Measurements from ENCODE around the gene INSR. TPM values are rescaled to one million over a fixed set of nuclear protein-coding genes. Genes with fewer than 3 reads are reported as not detected.

INSR gene
- total RNA-seq, 1 experiment from 2014 or later: 35.9 TPM

GRCh38 chr19:7117248-7117647 is 177.0 kb downstream of the INSR start:
- no peak for DNase-seq (ENCODE audit: low spot score)
- TF ChIP-seq RORB (CRISPR knock-in tag; IDR thresholded peaks at IDR 0.05) (no peak), TCF7 (CRISPR knock-in tag; IDR thresholded peaks at IDR 0.05; ENCODE audit: low read depth) (no peak), ELF4 (CRISPR knock-in tag; IDR thresholded peaks at IDR 0.05; ENCODE audit: low read depth) (no peak), ZNF121 (CRISPR knock-in tag; IDR thresholded peaks at IDR 0.05) (no peak), FOXJ3 (CRISPR knock-in tag; IDR thresholded peaks at IDR 0.05; ENCODE audit: borderline replicate concordance) (no peak), IRF1 (CRISPR knock-in tag; IDR thresholded peaks at IDR 0.05) (no peak), TP53 (CRISPR knock-in tag; IDR thresholded peaks at IDR 0.05) (no peak), RELA (CRISPR knock-in tag; IDR thresholded peaks at IDR 0.05; ENCODE audit: borderline replicate concordance) (no peak), PRDM15 (CRISPR knock-in tag; IDR thresholded peaks at IDR 0.05) (no peak), IRF2 (CRISPR knock-in tag; IDR thresholded peaks at IDR 0.05; ENCODE audit: borderline replicate concordance, low read depth) (no peak), ZSCAN18 (CRISPR knock-in tag; IDR thresholded peaks at IDR 0.05) (no peak), NR2C2 (CRISPR knock-in tag; IDR thresholded peaks at IDR 0.05) (no peak), CBFB (CRISPR knock-in tag; IDR thresholded peaks at IDR 0.05; ENCODE audit: low read depth) (no peak), NFATC4 (CRISPR knock-in tag; IDR thresholded peaks at IDR 0.05) (no peak), JUN (CRISPR knock-in tag; IDR thresholded peaks at IDR 0.05) (no peak), NFYB (CRISPR knock-in tag; conservative IDR thresholded peaks at IDR 0.05; ENCODE audit: low read depth) (no peak), OVOL2 (CRISPR knock-in tag; IDR thresholded peaks at IDR 0.05; ENCODE audit: borderline replicate concordance) (no peak)
- TF ChIP-seq, protein P1, sequence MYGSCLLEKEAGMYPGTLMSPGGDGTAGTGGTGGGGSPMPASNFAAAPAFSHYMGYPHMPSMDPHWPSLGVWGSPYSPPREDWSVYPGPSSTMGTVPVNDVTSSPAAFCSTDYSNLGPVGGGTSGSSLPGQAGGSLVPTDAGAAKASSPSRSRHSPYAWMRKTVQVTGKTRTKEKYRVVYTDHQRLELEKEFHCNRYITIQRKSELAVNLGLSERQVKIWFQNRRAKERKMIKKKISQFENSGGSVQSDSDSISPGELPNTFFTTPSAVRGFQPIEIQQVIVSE (CRISPR knock-in tag; IDR thresholded peaks at IDR 0.05; ENCODE audit: borderline replicate concordance): no peak
- TF ChIP-seq, protein P2, sequence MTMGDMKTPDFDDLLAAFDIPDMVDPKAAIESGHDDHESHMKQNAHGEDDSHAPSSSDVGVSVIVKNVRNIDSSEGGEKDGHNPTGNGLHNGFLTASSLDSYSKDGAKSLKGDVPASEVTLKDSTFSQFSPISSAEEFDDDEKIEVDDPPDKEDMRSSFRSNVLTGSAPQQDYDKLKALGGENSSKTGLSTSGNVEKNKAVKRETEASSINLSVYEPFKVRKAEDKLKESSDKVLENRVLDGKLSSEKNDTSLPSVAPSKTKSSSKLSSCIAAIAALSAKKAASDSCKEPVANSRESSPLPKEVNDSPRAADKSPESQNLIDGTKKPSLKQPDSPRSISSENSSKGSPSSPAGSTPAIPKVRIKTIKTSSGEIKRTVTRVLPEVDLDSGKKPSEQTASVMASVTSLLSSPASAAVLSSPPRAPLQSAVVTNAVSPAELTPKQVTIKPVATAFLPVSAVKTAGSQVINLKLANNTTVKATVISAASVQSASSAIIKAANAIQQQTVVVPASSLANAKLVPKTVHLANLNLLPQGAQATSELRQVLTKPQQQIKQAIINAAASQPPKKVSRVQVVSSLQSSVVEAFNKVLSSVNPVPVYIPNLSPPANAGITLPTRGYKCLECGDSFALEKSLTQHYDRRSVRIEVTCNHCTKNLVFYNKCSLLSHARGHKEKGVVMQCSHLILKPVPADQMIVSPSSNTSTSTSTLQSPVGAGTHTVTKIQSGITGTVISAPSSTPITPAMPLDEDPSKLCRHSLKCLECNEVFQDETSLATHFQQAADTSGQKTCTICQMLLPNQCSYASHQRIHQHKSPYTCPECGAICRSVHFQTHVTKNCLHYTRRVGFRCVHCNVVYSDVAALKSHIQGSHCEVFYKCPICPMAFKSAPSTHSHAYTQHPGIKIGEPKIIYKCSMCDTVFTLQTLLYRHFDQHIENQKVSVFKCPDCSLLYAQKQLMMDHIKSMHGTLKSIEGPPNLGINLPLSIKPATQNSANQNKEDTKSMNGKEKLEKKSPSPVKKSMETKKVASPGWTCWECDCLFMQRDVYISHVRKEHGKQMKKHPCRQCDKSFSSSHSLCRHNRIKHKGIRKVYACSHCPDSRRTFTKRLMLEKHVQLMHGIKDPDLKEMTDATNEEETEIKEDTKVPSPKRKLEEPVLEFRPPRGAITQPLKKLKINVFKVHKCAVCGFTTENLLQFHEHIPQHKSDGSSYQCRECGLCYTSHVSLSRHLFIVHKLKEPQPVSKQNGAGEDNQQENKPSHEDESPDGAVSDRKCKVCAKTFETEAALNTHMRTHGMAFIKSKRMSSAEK (CRISPR knock-in tag; IDR thresholded peaks at IDR 0.05; ENCODE audit: borderline replicate concordance): no peak
- TF ChIP-seq, protein P3, sequence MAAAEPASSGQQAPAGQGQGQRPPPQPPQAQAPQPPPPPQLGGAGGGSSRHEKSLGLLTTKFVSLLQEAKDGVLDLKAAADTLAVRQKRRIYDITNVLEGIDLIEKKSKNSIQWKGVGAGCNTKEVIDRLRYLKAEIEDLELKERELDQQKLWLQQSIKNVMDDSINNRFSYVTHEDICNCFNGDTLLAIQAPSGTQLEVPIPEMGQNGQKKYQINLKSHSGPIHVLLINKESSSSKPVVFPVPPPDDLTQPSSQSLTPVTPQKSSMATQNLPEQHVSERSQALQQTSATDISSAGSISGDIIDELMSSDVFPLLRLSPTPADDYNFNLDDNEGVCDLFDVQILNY (CRISPR knock-in tag; IDR thresholded peaks at IDR 0.05): no peak
- H3K36me3 Mint-ChIP-seq: peaks cover 48% of the 10 kb centered on the region
- CTCF ChIA-PET: no interaction called here
- no peak overlapping the region for H3K27ac Mint-ChIP-seq
- no peaks in the 10 kb centered on the region for H3K27me3 Mint-ChIP-seq (ENCODE audit: low read depth)
- H3K9me3 Mint-ChIP-seq: peaks cover 29% of the 10 kb centered on the region
- no peak overlapping the region for H3K4me3 Mint-ChIP-seq
- ATAC-seq: no peak
- POLR2A ChIA-PET: interaction anchor here (0.7 kb wide), 1 partner anchor 40 kb away, joined by 3 read pairs; no protein-coding TSS in a partner anchor
- no peaks in the 10 kb centered on the region for H3K4me1 Mint-ChIP-seq

Measured in WTC11 (cell line).